HG03039 (cell line): ENCODE measurements around the gene KIR3DL1.
"Not testable (repeated sequence)": the region's sequence is repeated elsewhere in the genome, so short reads cannot be mapped to it uniquely, and the experiment has no call there.

Experiments
- ATAC-seq: cut with Tn5 transposase; IDR thresholded peaks from one replicate; pipeline ENCODE4 v1.9.1; 2021; ENCODE audit warnings: mild to moderate bottlenecking, moderate library complexity; ENCODE audit not compliant: unreplicated experiment

Gene KIR3DL1

DNA sequence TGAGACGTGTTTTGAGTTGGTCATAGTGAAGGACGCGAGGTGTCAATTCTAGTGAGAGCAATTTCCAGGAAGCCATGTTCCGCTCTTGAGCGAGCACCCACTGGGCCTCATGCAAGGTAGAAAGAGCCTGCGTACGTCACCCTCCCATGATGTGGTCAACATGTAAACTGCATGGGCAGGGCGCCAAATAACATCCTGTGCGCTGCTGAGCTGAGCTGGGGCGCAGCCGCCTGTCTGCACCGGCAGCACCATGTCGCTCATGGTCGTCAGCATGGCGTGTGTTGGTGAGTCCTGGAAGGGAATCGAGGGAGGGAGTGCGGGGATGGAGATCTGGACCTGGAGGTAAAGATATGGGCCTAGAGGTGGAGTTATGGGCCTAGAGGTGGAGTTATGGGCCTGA, at the start of gene KIR3DL1:
TSS of gene KIR3DL1 (plus strand) at position 218 of the 400 bp plus-strand sequence.
- not testable (repeated sequence) for ATAC-seq

DNA sequence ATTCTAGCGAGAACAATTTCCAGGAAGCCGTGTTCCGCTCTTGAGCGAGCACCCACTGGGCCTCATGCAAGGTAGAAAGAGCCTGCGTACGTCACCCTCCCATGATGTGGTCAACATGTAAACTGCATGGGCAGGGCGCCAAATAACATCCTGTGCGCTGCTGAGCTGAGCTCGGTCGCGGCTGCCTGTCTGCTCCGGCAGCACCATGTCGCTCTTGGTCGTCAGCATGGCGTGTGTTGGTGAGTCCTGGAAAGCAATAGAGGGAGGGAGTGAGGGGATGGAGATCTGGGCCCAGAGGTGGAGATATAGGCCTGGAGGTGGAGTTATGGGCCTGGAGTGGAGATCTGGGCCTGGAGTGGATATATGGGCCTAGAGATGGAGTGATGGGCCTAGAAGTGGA, 46.6 kb upstream of the KIR3DL1 start, which contains the start of gene KIR2DL1:
TSS of gene KIR2DL1 (plus strand) at position 148 of the 400 bp plus-strand sequence. CDS start at position 206, 58 bp downstream.
- not testable (repeated sequence) for ATAC-seq

- not testable (repeated sequence) for ATAC-seq
These were observed 45.8 kb upstream of the KIR3DL1 start for GRCh38 chr19:54770511-54770910.

GRCh38 chr19:54771018-54771960, 45.0 kb upstream of the KIR3DL1 start:
- ATAC-seq: not testable (repeated sequence)

DNA sequence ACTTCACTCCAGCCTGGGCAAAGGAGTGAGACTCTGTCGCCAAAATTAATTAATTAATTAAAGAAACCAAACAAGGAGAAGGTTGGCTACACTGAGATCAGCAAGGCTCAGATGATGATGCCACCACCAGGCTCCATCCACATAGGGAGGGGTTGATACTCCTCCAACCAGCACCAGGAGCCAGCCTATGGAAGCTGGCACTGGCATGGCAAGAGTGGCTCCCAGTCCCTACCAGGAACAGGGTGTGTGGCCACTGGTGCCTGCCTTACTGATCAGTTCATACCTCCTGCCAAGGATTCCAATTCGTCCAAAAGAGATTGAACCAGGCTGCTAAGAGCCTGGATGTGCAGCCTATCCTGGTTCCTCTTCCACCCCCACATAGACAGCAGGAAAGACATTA, 43.6 kb upstream of the KIR3DL1 start:
- ATAC-seq: not testable (repeated sequence)

DNA sequence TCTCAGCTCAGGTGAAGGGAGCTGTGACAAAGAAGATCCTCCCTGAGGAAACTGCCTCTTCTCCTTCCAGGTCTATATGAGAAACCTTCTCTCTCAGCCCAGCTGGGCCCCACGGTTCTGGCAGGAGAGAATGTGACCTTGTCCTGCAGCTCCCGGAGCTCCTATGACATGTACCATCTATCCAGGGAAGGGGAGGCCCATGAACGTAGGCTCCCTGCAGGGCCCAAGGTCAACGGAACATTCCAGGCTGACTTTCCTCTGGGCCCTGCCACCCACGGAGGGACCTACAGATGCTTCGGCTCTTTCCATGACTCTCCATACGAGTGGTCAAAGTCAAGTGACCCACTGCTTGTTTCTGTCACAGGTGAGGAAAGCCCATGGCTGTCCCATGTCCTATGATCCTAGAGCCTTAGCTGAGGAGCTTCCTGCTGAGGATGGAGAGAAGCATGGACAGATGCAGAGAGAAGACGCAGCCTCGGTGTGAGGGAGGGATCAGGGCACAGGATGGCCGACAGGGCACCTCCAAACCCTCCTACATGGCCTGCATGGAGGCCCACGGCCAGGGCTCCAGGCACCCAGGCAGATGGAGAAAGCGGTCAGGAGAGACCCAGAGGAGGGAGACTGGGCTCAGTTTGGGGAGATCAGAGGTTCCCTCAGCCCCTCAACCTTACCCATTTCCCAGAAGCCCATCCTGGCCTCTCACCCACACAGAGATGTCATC, 41.0 kb upstream of the KIR3DL1 start:
- not testable (repeated sequence) for ATAC-seq

GRCh38 chr19:54775830-54776229, 40.4 kb upstream of the KIR3DL1 start:
- not testable (repeated sequence) for ATAC-seq

GRCh38 chr19:54777851-54778250, 38.4 kb upstream of the KIR3DL1 start:
- ATAC-seq: not testable (repeated sequence)

DNA sequence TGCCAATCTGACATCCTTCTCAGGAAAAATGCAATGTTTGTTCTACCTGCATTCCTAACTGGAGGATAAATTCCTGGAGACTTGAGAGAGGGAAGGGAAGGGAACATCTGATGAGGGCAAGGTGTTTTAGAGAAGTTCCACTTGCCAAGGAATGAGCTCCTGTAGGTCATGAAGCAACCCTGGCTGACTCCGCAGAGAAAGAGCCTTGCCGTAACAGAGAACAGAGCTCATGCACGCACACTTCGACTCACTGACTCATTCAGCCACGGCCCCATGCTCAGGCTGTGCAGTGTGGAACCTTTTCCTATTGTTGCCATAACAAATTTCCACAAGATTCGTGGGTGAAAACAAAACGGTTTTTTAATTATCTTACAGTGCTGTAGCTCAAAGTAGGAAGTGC, 37.4 kb upstream of the KIR3DL1 start:
- not testable (repeated sequence) for ATAC-seq

- not testable (repeated sequence) for ATAC-seq
These were observed 33.4 kb upstream of the KIR3DL1 start for GRCh38 chr19:54782916-54783315.

DNA sequence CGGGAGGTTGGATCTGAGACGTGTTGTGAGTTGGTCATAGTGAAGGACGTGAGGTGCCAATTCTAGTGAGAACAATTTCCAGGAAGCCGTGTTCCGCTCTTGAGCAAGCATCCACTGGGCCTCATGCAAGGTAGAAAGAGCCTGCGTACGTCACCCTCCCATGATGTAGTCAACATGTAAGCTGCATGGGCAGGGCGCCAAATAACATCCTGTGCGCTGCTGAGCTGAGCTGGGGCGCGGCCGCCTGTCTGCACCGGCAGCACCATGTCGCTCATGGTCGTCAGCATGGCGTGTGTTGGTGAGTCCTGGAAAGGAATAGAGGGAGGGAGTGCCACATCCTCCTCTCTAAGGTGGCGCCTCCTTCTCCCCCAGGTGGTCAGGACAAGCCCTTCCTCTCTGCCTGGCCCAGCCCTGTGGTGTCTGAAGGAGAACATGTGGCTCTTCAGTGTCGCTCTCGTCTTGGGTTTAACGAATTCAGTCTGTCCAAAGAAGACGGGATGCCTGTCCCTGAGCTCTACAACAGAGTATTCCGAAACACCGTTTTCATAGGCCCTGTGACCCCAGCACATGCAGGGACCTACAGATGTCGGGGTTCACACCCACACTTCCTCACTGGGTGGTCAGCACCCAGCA, 30.1 kb upstream of the KIR3DL1 start:
- ATAC-seq: not testable (repeated sequence)

DNA sequence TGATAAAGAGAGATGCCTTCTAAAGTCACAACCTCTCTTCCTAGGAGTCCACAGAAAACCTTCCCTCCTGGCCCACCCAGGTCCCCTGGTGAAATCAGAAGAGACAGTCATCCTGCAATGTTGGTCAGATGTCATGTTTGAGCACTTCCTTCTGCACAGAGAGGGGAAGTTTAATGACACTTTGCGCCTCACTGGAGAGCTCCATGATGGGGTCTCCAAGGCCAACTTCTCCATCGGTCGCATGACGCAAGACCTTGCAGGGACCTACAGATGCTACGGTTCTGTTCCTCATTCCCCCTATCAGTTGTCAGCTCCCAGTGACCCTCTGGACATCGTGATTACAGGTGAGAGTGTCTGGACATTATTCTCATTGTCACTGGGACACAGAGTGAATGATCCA, 28.1 kb upstream of the KIR3DL1 start:
- ATAC-seq: not testable (repeated sequence)

- no peak for ATAC-seq
These were observed 25.6 kb upstream of the KIR3DL1 start for GRCh38 chr19:54790711-54791110.

DNA sequence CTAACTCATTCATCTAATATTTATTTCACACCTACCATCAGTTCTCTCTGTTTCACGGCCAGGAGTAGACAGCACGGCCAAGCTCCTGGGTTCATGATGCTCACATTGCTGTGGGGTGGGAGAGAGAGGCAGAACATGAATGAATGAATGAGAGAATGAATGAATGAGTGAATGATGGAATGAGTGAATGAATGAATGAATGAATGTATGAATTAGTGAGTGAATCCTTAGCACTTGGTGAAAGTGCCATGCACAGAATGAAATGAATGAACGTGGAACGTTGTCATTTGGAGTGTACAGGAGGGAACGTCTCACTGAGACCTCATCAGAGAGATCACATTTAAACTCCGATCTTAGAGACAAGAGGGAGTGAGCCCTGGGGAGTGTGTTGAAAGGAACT, 24.8 kb upstream of the KIR3DL1 start:
- no peak for ATAC-seq

DNA sequence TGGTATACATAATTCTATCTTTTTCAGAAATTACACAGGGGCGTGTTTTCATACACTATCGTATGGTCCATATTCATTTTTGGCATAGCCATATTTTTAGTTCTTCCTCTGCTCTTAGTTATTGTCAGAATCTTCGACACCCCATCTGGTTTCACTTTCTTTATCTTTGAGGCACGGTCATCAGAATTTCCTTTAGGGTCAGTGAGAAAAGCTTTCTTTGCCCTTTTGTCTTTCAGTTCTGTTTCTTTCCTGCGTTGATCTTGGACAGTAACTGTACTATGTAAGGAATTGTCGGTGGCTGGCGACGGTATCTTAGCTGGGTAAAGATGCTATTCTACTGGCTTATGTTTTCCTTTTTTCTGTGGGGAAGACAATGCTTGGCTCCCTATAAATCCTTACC, 23.5 kb upstream of the KIR3DL1 start:
- ATAC-seq: no peak

GRCh38 chr19:54795758-54796157, 20.5 kb upstream of the KIR3DL1 start:
- ATAC-seq: no peak

DNA sequence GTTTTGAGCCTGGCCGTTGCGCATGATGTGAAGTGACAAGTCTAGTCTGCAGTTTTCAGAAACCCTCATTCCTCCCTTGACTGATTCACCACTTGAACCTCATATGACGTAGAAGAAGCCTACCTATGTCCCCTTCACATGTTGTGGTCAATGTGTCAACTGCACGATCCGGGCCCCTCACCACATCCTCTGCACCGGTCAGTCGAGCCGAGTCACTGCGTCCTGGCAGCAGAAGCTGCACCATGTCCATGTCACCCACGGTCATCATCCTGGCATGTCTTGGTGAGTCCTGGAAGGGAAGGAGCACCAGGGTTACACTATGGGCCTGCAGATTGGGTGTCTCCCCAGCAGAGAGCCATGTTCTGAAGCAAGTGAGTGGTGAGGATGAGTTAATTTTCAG, 12.9 kb upstream of the KIR3DL1 start, which contains the start of gene KIR2DL4:
TSS of gene KIR2DL4 (plus strand) at position 201 of the 400 bp plus-strand sequence. CDS start at position 243, 42 bp downstream.
- no peak for ATAC-seq

DNA sequence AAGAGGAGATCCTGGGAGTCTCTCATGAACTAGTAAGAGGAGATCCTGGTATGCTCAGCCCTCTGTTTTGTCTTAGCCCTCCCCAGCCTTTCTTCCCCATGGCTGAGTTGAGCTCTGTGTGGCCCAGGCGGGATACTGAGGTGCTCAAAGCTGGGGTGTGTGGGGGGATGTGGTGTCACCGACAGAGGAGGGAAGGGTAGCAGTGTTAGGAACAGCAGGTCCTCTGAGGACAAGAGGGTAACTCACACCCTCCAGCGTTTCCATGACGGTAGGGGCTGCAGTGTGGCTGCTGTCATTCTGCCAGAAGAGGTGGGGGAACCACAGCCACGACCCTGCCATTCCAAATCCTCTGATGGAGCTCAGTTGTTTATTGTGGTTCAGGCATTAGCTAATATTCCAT, 12.2 kb upstream of the KIR3DL1 start:
- no peak for ATAC-seq

- no peak for ATAC-seq
These were observed 11.7 kb upstream of the KIR3DL1 start for GRCh38 chr19:54804571-54804970.

- no peak for ATAC-seq
These were observed 10.4 kb upstream of the KIR3DL1 start for GRCh38 chr19:54805665-54806515.
